HG03432 (cell line): Measurements from ENCODE around the gene DPH1.
A peak's percentile ranks its signal among the peaks of the same experiment; 100 is the strongest.

Experiments used
- ATAC-seq: cut with Tn5 transposase; IDR thresholded peaks from one replicate; pipeline ENCODE4 v1.9.1; 2021; ENCODE audit warnings: mild to moderate bottlenecking, moderate library complexity; ENCODE audit not compliant: unreplicated experiment

Gene DPH1

GRCh38 chr17:2048805-2049204 is 18.9 kb downstream of the DPH1 start:
- no peak for ATAC-seq

- ATAC-seq = peak; percentile 48
Measured at GRCh38 chr17:2049333-2050299, 19.7 kb downstream of the DPH1 start.

GRCh38 chr17:2050300-2051060 is 20.5 kb downstream of the DPH1 start:
- peak; percentile 22 for ATAC-seq

DNA sequence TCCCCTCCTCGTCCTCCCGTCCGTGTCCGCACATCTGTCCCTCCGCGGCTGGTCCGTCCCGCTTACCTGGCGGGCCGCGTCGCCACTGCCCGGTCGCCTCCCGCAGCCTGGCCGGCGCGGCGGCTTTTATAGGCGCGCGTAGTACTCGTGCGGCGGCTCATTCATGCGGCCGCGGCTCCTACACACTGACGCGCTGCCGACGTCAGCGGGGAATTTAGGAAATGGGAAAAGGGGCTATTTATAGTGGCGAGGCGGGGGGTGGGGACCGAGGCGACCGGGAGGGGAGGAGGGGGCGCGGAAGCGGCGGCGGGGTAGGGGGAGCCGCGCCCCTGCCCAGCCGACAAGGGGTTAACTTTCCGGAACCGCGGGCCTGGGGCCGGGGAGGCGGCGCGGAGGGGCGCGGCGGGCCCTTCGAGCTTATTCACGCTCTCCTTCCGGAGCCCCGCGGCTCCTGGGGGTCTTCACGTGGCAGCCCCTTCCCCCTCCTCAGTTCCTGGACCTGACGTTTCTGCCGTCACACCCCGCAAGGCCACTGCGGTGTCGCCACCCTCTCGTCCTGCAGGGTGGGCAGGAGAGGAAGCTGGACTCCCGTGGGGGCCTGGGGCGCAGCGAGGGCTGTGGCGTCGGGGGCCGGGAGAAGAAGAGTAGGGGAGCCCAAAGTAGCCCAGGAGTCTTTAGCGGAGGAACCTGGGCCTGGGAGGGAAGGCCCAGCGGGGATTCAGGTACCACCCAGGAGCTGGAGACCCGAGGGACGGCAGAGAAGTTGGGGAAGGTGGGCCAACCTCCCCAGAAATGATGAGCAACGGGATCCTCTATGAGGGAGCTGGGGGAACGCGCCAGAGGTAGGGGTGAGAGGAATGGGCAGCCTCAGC is 21.3 kb downstream of the DPH1 start:
- ATAC-seq = no peak

- no peak for ATAC-seq
Measured at GRCh38 chr17:2051933-2052559, 22.1 kb downstream of the DPH1 start.

GRCh38 chr17:2053380-2054261 is 23.7 kb downstream of the DPH1 start:
- ATAC-seq = no peak

- ATAC-seq = no peak
Measured at GRCh38 chr17:2054262-2054511, 24.2 kb downstream of the DPH1 start.

DNA sequence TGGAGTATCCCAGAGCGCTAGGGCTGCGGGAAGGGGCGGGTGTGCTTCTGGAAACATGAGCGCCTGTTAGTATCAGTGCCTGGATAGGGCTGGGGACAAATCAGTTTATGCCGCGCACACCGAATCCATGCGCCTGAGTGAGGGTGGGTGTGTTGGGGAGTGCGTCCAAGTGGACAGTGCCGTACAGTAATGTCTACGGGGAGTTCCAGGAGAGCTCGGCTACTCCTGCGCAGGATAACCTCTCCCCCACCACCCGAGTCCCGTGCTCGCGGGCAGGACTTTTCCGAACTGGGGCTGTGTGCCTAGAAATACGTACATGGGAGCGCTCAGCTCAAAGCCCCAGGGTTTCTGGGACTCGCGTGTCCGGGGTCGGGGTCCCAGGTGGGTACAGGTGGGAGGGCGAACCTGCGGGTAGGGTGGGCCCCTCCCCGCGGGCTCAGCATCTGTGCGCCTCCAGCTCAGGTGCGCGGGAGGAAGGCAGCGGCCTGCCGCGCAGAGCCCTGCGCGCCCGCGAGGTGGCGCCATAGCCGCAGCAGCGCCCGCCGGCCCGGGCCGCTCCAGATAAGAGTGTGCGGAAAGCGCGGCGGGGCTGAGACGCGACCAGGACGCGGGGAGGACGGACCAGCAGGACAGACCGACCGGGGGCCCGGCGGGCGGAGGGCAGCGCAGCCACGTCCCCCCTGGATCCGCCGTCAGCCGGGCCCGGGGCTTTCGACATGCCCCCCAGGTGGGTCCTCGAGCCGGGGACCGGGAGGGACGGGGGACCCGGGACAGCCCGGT is 24.7 kb downstream of the DPH1 start, which contains the start of gene HIC1:
Gene HIC1 (plus strand): TSS at position 592 of the 780 bp plus-strand sequence. CDS start 1,588 bp downstream, outside the sequence.
- ATAC-seq = peak; percentile 39

DNA sequence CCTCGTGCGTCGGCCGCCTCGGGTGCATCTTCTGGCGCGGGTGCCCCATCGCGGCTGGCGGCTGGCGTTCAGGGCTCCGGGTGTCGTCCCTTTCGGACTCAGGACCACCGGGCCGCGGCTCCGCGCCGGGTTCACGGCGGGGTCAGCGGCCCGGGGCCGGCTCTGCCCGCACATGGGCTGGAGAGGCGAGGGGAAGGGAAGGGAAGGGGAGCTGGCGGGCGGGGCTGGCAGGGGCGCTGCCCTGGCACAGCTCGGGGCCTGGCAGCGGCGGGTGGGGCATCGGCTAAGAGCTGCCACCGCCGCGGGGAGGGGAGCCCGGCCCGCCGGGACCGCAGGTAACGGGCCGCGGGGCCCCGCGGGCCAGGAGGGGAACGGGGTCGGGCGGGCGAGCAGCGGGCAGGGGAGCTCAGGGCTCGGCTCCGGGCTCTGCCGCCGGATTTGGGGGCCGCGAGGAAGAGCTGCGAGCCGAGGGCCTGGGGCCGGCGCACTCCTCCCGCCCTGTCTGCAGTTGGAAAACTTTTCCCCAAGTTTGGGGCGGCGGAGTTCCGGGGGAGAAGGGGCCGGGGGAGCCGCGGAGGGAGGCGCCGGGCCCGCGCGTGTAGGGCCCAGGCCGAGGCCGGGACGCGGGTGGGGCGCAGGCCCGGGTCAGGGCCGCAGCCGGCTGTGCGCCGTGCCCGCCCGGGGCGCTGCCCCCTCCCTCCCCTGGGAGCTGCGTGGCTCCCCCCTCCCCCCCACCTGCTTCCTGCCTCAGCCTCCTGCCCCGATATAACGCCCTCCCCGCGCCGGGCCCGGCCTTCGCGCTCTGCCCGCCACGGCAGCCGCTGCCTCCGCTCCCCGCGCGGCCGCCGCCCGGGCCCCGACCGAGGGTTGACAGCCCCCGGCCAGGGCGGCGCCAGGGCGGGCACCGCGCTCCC is 25.6 kb downstream of the DPH1 start:
- no peak for ATAC-seq

DNA sequence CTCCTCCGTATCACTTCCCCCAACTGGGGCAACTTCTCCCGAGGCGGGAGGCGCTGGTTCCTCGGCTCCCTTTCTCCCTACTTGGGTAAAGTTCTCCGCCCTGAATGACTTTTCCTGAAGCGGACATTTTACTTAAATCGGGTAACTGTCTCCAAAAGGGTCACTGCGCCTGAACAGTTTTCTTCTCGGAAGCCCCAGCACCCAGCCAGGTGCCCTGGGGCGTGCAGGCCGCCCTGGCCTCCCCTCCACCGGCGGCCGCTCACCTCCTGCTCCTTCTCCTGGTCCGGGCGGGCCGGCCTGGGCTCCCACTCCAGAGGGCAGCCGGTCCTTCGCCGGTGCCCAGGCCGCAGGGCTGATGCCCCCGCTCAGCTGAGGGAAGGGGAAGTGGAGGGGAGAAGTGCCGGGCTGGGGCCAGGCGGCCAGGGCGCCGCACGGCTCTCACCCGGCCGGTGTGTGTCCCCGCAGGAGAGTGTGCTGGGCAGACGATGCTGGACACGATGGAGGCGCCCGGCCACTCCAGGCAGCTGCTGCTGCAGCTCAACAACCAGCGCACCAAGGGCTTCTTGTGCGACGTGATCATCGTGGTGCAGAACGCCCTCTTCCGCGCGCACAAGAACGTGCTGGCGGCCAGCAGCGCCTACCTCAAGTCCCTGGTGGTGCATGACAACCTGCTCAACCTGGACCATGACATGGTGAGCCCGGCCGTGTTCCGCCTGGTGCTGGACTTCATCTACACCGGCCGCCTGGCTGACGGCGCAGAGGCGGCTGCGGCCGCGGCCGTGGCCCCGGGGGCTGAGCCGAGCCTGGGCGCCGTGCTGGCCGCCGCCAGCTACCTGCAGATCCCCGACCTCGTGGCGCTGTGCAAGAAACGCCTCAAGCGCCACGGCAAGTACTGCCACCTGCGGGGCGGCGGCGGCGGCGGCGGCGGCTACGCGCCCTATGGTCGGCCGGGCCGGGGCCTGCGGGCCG is 26.5 kb downstream of the DPH1 start:
- no peak for ATAC-seq

GRCh38 chr17:2057175-2057759 is 27.3 kb downstream of the DPH1 start:
- no peak for ATAC-seq

DNA sequence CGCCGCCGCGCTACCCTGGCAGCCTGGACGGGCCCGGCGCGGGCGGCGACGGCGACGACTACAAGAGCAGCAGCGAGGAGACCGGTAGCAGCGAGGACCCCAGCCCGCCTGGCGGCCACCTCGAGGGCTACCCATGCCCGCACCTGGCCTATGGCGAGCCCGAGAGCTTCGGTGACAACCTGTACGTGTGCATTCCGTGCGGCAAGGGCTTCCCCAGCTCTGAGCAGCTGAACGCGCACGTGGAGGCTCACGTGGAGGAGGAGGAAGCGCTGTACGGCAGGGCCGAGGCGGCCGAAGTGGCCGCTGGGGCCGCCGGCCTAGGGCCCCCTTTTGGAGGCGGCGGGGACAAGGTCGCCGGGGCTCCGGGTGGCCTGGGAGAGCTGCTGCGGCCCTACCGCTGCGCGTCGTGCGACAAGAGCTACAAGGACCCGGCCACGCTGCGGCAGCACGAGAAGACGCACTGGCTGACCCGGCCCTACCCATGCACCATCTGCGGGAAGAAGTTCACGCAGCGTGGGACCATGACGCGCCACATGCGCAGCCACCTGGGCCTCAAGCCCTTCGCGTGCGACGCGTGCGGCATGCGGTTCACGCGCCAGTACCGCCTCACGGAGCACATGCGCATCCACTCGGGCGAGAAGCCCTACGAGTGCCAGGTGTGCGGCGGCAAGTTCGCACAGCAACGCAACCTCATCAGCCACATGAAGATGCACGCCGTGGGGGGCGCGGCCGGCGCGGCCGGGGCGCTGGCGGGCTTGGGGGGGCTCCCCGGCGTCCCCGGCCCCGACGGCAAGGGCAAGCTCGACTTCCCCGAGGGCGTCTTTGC is 28.0 kb downstream of the DPH1 start:
- no peak for ATAC-seq

DNA sequence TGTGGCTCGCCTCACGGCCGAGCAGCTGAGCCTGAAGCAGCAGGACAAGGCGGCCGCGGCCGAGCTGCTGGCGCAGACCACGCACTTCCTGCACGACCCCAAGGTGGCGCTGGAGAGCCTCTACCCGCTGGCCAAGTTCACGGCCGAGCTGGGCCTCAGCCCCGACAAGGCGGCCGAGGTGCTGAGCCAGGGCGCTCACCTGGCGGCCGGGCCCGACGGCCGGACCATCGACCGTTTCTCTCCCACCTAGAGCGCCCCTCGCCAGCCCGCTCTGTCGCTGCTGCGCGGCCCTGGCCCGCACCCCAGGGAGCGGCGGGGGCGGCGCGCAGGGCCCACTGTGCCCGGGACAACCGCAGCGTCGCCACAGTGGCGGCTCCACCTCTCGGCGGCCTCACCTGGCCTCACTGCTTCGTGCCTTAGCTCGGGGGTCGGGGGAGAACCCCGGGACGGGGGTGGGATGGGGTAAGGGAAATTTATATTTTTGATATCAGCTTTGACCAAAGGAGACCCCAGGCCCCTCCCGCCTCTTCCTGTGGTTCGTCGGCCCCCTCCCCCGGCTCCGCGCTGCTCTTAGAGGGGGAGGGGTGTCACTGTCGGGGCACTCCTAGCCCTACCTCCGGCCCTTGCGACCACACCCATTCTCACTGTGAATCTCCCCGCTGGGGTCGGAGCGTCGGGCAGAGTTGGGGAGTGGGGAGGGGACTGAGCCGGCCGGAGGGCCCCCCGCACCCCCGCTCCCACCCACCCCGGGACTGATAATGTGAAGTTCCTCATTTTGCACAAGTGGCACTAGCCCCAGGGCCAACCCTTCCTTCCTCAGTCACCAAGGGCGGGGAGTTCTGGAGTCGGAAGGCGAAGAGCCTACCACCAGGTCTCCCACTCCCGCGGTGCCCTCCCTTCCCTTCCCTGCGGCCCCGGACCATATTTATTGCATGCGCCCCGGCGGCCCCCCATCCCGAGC is 28.9 kb downstream of the DPH1 start:
- no peak for ATAC-seq
